NCI-H2081 (cell line): Measurements from ENCODE around the gene CCBE1.

Experiments used
- DNase-seq, 2 experiments: peaks; one replicate each; lab custom pipeline; 2025; lab: John Stamatoyannopoulos, UW

Gene CCBE1

DNA sequence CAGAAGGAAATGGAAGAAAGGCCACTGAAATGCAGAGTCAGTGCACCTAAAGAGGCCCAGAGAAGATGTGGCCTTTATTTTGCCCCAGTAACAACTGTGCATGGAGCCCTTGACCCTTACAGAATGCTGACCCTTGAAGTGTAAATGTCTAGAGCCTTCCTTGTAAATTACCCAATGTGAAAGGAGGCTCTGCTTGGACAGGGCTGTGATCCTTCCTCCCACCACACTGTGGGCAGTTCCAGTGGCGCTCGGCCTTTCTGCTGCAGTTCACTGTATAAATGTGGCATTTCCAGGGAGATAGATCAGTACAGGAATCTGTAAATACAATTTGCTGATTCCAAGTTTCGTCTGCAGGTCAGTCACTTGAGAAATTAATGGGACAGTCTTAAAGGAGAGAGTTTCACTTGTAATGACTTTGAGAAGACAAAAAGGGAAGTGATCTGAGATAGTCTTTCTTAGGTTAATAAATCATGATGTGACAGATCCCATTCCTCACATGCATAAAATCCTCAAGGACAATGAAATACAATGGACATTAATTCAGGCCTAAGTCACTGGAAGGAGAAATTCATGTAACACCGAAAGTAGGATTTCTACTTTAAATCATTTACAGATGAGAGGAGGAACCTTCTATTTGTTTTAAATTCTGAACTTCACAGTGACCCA lies 204.3 kb downstream of the CCBE1 start:
- no peak for DNase-seq

DNA sequence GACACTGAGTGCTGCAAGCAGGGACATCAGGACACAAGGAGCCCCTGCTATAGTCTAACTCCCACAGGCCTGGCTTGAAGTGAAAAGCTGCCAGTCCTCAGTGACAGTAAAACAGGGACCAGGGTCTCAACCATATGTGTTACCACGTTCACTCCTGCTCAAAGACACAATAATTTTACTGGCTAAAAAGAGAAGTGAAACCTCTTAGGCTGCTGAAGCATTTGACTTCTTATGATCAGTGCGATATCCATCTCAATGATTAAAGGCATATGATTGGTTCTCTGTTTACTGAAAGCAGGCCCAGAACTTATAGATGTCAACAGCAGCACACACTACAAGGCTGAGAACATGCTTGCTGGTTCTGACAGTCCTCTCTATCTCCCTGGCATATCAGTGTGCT lies 208.3 kb downstream of the CCBE1 start:
- DNase-seq = no peak

DNA sequence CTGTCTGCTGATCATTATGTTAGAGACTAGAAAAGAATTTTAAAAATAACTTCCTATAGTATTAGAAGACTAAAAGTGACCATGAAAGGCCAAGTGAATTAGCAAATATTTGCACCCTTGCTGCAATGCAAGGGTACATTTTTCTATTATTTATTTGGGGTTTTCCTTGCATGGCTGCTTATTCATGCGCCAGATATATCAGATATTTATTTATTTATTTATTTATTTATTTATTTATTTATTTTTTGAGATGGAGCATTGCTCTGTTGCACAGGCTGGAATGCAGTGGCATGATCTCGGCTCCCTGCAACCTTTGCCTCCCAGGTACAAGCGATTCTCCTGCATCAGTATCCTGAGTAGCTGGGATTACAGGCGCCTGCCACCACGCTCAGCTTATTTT lies 211.8 kb downstream of the CCBE1 start:
- no peak for DNase-seq

DNA sequence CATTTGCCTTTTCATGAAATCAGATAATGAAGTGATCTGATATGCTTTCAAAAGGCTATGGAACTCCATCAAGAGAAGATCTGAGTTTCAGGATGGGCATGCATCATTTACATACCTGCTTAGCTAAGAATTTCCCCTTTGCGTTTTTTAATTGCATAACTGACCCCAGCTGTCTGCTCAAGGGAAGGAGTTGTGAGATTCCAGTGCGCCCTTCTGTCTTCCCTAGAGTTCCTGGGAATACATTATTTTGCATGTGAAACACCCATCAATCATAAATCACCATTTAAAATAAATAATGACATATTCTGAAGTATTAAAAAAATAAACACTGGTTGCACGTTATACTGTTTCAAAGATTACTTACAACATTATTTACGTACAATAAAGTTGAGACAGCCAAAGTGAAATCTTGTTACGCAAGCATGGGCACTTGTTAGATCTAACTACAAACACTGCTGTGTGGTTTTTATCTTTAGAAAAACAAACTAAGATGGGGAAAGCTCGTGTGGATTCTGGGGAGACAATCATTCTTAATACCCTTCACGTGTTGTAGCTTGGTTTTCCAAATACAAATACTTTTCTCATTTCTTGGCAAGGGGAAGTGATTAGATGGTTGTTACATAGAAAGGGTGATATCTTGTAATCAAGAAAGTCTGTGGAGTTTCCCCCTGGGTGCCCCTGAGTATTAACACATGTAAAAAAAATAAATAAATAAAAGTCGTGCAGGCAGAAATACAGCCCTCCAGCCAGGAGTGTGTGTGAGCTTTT lies 212.5 kb downstream of the CCBE1 start:
- DNase-seq = no peak

DNA sequence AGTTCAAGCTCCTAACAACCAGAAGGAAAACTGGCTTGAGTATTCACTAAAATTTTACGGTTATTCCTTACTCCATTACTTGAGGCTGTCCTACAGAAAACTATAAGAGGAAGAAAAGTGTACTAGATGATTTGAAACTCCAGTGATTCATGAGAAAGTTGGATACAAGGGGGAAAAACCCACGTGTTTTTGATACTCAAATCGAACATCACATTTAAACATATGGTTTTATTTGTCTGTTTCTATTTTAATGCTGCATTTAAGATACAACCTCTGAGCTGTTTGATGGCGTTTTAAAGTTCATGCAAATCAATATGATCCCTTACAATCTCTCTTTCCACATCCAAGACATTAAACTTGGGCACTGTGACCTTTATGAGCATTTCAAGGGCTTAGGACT lies 213.1 kb downstream of the CCBE1 start:
- no peak for DNase-seq

DNA sequence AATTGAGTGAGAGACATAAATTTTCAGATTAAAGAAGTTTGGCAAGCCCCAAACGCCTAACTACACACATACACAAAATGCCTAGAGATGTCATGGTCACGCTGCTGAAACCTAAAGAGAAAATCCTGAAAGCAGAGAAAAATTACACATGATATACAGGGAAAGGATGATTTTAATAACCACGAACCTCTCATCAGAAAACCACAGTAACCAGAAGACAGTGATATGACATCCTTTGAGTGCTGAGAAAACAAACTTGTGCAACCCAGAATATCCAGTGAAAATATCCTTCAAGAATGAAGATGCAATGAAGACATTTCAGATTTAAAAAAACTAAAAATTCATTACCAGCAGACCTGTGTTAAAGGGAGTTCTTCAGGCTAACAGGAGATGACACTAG lies 215.8 kb downstream of the CCBE1 start:
- DNase-seq = no peak

DNA sequence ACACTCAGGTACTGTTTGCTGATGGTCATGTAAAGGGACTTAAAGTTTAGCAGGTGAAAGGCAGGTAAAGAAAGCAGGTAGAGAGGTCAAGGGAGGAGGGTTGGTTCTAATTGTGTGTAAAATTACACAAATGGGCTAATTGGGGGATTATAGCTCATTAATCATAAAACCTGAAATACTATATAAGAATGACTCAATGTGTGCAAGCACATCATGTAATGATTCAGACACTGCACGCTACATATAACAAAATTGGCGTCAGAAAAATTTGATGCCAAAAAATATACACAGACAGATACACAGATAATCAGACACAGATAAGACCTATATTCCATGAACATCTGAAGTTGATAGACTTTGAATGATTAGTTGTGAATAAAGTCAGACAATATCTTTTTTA lies 217.4 kb downstream of the CCBE1 start:
- DNase-seq = no peak

DNA sequence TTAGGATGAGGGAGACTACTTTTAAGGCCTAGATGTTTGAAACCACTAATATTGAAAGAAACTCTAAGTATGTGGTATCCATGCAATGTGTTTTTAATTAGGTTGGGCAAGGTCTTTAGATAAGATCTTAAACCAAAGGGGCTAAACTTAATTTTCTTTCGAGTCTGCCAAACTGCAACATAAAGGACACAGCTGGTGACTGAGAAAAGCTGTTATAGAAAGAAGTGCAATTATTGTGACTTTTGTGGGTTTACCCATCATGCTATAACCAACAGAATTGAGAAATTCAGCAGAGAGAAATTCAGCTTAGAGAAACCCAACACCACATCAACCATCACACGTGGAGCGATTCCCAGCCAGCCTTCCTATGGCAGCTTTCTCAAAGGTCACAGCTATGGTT lies 218.6 kb downstream of the CCBE1 start:
- no peak for DNase-seq

DNA sequence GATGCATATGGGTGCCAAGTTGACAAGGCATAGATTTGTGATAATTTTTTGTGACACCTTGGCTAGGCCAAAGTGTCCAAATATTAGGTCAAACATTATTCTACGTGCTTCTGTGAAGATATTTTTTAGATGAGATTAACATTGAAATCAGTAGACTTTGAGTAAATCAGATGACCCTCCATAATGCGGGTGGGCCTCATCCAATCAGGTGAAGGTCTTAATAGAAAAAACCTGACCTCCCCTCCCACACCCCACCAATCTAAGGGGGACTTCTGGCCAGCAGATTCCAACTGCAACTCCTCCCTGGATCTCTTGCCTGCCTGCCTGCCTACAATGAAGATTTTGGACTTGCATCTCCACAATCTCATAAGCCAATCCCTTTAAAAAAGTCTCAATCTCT lies 219.4 kb downstream of the CCBE1 start:
- no peak for DNase-seq

DNA sequence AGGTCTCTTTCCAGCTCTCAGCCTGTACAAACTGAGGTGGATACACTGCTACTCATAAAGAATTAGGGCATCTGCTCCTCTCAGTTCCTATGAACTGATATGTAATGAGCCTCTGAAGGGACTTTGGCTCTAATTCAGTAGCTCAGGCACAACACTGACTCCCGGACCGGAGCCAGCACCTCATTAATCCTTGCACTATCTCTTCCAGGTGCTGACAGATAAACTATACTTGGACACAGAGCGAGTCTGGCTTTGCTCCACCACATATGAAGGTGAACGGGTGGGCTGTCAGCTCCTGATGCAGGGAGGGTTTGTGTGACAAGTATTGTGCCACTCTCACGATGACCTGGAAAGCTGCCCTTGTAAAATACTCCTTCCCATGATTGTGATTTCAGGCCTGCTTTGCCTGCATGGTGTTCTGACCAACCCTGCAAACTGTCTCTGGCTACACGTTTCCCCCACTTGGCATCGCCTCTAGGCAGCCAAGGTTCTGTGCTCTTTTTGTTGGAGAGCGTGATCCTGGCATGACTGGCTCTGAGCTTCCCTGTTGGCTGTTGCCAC lies 226.6 kb downstream of the CCBE1 start:
- DNase-seq = no peak

DNA sequence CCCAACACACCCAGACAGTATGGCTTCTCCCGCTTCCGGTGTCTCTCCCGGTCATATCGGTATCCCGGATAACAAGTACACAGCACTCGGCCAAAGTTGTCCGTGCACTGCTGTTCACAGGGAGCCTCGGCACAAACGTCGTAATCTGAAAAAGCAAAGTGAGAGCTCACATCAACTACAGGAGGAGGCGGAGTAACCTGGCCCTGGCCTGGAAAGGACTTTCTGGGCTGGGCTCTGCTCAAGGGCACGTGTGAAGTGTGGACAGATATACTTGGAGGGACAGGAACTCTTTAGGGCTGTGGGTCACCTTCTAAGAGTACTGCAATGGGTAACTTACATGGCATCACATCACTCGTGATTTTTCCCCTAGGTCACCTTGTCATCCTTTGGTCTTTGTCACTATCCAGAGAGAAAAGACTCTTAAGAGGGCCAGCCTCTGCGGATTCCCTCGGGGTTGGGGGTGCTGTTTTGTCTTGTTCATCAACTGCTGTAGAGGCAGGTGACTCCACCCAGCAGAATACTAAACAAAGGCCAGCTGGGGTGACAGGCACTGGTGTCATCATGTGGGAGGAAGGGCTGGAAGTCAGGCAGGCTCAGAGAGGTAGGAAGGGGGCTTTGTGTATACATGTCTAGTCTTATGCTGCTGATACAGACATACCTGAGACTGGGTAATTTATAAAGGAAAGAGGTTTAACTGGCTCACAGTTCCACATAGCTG lies 227.6 kb downstream of the CCBE1 start:
- DNase-seq = no peak

DNA sequence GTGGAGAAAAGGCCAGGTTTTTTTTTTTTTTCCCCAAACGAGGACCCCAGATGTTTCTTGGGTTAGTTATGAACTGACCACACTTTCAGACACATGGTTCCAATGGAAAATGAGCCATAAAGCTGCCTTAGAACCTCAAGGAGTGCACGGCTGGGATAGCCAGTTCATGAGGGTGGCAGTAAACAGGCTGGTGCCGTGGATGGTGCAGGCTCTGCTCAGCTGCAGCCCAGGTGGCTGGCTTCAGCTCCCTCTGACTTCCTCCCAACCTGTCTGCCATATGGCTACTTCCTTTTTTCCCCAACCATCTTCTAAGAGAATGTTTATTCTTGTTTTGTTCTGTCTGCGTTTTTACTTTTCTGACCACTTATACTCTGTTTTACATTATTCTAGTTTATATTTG lies 228.4 kb downstream of the CCBE1 start:
- no peak for DNase-seq

DNA sequence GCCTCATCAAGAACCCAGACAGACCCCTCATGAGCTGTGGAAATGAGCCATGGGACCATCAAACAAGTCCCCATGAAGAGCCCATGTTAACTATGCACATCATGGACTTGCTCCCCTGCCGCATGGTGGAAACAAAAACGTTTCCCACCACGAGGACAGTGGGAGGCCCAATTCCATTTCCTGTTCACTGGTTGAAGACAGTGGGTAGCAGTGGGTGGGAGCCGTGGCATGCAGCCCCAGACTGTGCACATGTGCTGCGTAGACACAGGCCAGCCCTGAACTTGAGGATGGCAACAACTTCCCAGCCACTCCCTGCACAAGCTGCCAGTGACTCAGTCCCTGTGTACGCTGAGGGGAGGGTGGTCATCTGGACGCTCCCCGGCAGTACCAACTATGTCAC lies 229.7 kb downstream of the CCBE1 start:
- DNase-seq = no peak

DNA sequence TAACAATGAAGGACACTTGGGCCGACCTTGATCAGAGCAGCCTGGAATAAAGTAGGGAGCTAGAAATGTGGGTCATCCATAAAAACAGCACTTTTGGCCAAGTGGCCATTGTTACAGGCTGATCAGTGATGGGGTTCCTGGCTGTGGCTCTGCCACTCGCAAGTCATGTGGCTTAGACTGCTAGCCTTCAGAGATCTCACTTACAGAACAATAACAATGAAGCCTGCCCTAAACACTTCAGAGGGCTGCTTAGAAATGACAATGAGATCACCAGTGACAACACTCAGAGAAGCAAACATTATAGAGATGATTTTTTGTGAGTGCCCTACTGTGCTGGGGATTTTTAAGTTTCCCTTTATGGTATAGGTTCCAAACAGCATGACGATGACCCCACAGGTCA lies 230.2 kb downstream of the CCBE1 start:
- DNase-seq = no peak

DNA sequence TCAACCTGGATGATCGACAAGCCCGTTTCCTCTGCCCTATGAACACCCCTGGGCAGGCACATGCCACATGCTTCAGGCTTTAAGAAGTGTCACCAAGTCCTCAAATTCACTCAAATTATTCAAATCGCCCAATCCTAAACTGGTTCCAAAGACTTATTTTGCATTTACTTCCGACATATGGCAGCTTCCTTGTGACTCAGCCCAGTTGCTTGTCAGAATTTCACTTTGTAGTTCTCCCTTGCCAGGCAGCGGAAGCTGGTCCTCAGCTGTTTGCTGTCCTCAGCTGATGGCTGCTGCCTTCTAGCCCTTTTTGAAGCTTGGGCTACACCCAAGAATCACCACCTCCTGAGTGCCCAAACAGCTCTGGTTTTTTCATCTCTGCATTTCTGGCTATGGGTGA lies 232.7 kb downstream of the CCBE1 start:
- no peak for DNase-seq

DNA sequence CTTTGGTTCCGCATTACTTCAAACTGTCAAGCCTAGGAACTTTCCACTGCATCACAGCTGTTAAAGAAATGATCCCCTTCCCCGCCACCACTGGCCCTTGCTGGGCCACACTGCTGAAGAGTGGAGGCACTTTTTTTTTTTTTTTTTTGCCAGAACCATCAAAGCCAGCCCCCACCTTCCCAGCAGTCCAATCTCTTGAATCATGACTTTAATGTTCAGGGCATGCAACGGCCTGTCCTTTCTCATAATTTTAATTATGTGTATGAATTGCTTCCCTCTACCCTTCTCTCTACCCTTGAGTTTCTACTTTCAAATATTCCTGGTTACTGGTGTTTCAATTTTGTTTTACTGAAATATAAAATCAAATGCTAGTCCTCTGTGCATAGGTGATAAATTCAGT lies 236.1 kb downstream of the CCBE1 start:
- no peak for DNase-seq

DNA sequence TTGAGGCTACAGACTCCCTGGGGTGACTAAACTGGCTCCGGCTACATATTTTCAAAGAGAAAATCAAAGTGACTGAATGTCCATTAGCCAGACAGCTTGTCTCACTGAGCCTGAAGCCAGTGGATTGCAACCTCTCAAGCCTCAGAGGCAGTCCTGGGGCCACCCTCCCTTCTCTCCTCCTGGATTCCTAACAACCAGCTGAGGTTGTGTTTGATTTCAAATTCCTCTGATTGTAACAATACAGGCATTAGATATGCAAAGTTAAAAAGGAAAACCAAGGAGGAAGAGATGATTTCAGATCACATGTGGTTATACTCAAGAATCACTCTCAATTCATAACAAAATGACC lies 237.2 kb downstream of the CCBE1 start:
- no peak for DNase-seq

DNA sequence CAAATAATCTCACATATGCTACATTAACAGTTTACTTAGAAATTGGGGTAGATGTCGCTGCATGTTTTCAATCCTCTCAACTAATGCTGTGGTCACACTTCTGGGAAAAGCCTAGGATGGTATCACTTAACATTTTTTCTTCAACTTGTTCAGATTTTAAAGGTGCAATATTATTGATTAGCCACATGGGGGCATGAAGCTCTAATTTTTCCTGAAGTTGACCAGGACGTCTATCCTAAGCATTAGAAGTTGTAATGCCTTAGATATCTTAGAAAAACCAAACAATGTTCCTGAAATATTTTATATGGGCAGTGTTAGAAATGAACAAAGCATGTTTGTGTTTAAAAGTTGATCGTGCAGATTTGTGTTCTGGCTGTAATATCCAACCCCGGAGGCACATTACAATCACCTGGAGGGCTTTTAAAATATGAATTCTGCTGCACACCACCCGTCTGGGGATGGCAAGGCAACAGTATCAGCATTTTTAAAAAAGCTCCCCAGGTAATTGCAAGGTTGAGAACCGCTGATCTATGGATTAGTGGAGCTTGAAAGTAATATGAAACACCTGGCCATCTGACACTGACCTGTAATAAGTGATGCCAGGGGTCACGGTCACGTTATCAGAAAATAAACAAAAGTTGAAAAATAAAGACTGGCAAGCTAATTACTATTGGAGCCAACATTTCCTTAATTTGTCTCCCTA lies 237.7 kb downstream of the CCBE1 start:
- DNase-seq = peak; percentile 9 to 61

DNA sequence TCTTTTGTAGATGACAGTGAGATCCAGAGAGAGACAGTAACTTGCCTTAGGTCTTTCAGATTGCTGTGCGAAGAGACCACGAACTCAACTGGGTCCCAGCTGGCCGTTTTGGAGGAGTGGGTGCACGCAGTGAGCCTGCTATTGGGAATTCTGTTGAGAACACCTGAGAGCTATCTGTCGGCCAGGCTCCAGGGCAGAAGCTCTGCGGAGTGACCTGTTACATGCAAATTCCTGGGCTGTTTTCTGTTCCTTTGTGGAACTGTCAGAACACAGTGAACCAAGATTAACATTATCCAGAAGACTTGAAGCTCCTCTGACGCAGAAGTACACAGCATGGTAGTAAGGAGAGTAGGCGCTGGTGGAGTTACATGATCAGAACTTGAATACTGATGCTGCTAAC lies 238.6 kb downstream of the CCBE1 start:
- DNase-seq = no peak

DNA sequence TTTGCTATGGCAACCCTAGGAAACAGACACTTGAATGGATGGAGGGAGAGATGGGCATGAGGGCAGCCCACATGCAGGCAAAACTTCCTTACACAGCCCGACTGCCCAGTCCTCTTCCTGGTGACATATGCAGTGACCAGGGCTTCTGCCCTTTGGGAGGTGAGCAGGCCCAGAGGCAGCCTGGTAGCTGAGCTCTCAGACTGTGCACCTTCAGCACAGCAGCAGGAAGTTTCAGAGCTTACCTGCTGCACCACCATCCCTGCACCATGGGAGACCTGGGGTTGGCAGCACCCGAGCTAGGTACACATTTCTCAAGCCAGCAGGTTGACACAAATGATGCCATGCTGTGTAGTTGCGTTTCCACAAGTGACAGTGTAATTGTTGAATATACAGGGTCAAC lies 240.6 kb downstream of the CCBE1 start:
- peak; percentile 50 to 83 for DNase-seq

DNA sequence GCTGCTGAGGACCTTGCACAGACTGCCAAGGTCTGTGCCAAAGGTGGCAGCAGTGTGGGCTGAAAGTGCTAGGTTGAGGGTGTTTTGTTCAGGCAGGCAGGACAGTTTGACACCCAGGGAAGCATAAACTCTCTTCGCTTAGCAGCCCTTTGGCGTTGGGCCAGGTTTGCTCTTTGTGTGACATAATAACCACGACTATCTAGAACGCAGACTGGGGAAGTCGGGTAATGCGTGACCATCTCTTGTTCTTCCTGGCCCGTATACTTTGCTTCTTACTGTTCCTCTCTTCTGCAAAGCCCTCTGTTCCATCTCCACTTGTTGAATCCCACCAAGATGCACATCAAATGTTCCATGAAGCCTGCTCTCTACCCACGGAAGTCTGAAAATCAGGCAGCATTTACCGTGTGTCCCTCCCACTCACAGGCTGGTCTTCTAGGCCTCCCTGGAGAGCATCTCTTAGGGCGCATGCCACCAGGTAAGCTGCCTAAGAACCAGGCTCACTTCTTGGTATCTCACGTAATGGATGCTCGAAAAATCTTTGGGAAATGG lies 241.4 kb downstream of the CCBE1 start:
- DNase-seq = peak in 1 of 2 experiments; percentile 48
